HepG2 (cell line): ENCODE data around the gene MMS19. TPM values are rescaled to one million over a fixed set of nuclear protein-coding genes. Genes with fewer than 3 reads are reported as not detected.

Source experiments
- ARNT2 ChIP-seq: sonication (generic); formaldehyde crosslinking; IDR thresholded peaks from 2 replicates; pipeline ENCODE4 v1.8.0; 2022; ENCODE audit warnings: mild to moderate bottlenecking, low read depth, missing genetic modification reagents, moderate library complexity
- CSRNP1 ChIP-seq: sonication (generic); formaldehyde crosslinking; IDR thresholded peaks from 2 replicates; pipeline ENCODE4 v1.8.1; 2023; ENCODE audit warnings: mild to moderate bottlenecking, missing genetic modification reagents
- ETV5 ChIP-seq: IDR thresholded peaks from 2 replicates; pipeline ENCODE4 v1.6.1; 2018; ENCODE audit warnings: missing biosample characterization, missing genetic modification reagents, inconsistent platforms, borderline replicate concordance
- EZH2 ChIP-seq: conservative IDR thresholded peaks from 2 replicates; pipeline ENCODE4 v1.6.1; 2012; ENCODE audit warnings: mild to moderate bottlenecking, low read depth, low read length, moderate library complexity
- MEIS2 ChIP-seq: sonication (generic); formaldehyde crosslinking; IDR thresholded peaks from 2 replicates; pipeline ENCODE4 v1.9.0; 2021; ENCODE audit warnings: mild to moderate bottlenecking, missing genetic modification reagents
- NFAT5 ChIP-seq: sonication (generic); formaldehyde crosslinking; IDR thresholded peaks from 2 replicates; pipeline ENCODE4 v1.4.0; 2020; ENCODE audit warnings: missing genetic modification reagents
- NR0B2 ChIP-seq: sonication (generic); formaldehyde crosslinking; IDR thresholded peaks from 2 replicates; pipeline ENCODE4 v1.4.0; 2020; ENCODE audit warnings: mild to moderate bottlenecking, missing genetic modification reagents
- PREB ChIP-seq: sonication (generic); formaldehyde crosslinking; IDR thresholded peaks from 2 replicates; pipeline ENCODE4 v1.4.0; 2020; ENCODE audit warnings: missing genetic modification reagents
- RBFOX2 ChIP-seq: fragments of 200-400 bp; formaldehyde crosslinking; IDR thresholded peaks from 2 replicates; pipeline ENCODE4 v1.6.1; 2017; ENCODE audit warnings: low read depth, mild to moderate bottlenecking, low read length
- REPIN1 ChIP-seq: sonication (generic); formaldehyde crosslinking; IDR thresholded peaks from 2 replicates; pipeline ENCODE4 v1.8.0; 2022; ENCODE audit warnings: missing genetic modification reagents, low read depth, mild to moderate bottlenecking, borderline replicate concordance
- SOX6 ChIP-seq, 2 experiments: fragments of 450-650 bp in 1 of 2; sonication (generic) in 1 of 2; formaldehyde crosslinking in 1 of 2; IDR thresholded peaks; 2 replicates each; pipeline versions ENCODE4 v1.4.0 to v1.6.1; 2017 to 2020; ENCODE audit warnings: antibody characterized with exemption in 1 of 2, mild to moderate bottlenecking in 1 of 2, missing genetic modification reagents in 1 of 2
- ZBTB43 ChIP-seq: sonication (generic); formaldehyde crosslinking; conservative IDR thresholded peaks from 2 replicates; pipeline ENCODE4 v1.4.0; 2020; ENCODE audit warnings: missing genetic modification reagents
- ZBTB44 ChIP-seq: sonication (generic); formaldehyde crosslinking; IDR thresholded peaks from 2 replicates; pipeline ENCODE4 v1.4.0; 2020; ENCODE audit warnings: missing genetic modification reagents
- ZNF383 ChIP-seq: sonication (generic); formaldehyde crosslinking; IDR thresholded peaks from 2 replicates; pipeline ENCODE4 v1.4.0; 2020; ENCODE audit warnings: missing genetic modification reagents, mild to moderate bottlenecking, borderline replicate concordance
- ZNF75D ChIP-seq: sonication (generic); formaldehyde crosslinking; IDR thresholded peaks from 2 replicates; pipeline ENCODE4 v1.8.1; 2023; ENCODE audit warnings: missing genetic modification reagents, mild to moderate bottlenecking, borderline replicate concordance
- polyA plus RNA-seq, 8 experiments: library from polyadenylated mRNA; depleted of rRNA in 3 of 8; stranded (reverse) in 7 of 8; unstranded in 1 of 8; fragments of >200 nt; fragmentation: Illumina TruSeq in 4 of 8; extraction: Trizol in 4 of 8; gene quantifications; 2 replicates each; pipeline versions ENCODE4 v1.2.1 to v1.2.3, GENCODE V29; 2011 to 2016; ENCODE audit warnings: low read depth in 4 of 8, missing spikeins in 1 of 8, mixed read lengths in 1 of 8; ENCODE audit not compliant: insufficient read depth in 1 of 8
- total RNA-seq, 5 experiments: library from RNA; depleted of rRNA; stranded (reverse); fragments of >200 nt; fragmentation: Illumina TruSeq; extraction: Trizol; gene quantifications; 2 replicates each; pipeline ENCODE4 v1.2.3, GENCODE V29; 2016; ENCODE audit warnings: low read depth in 1 of 5

MMS19 gene
- total and polyA plus RNA-seq, 2 of the 13 experiments (the other 11 are each of a cell fraction or from before 2014, with no cell fraction given), result 76.4 to 107 TPM

GRCh38 chr10:97498841-97499560, 779 bp upstream of the MMS19 start, which contains the start of gene UBTD1 (continued):
- TF ChIP-seq ZBTB43 (CRISPR knock-in tag), result 0 out of 2 replicates have a peak, but pooled peaks have one; percentile 43
- no peak for TF ChIP-seq SOX6 (IDR thresholded peaks at IDR 0.05)
- no peak for TF ChIP-seq SOX6 (CRISPR knock-in tag; IDR thresholded peaks at IDR 0.05)
- 0 out of 2 replicates have a peak, but pooled peaks have one; percentile 4 for TF ChIP-seq RBFOX2
- no peak for TF ChIP-seq PREB (CRISPR knock-in tag)
- TF ChIP-seq MEIS2 (CRISPR knock-in tag), result peak; percentile 68; the same call in 1 of the 2 replicates
- TF ChIP-seq ZBTB44 (CRISPR knock-in tag), result no peak
- TF ChIP-seq NFAT5 (CRISPR knock-in tag), result 0 out of 2 replicates have a peak, but pooled peaks have one; percentile 3
- peak; percentile 59 for TF ChIP-seq ARNT2 (CRISPR knock-in tag)
- no peak for TF ChIP-seq ZNF75D (CRISPR knock-in tag)
- no peak for TF ChIP-seq EZH2
- peak; percentile 77; the same call in 1 of the 2 replicates for TF ChIP-seq CSRNP1
- 0 out of 2 replicates have a peak, but pooled peaks have one; percentile 10 for TF ChIP-seq ETV5 (CRISPR knock-in tag)
- TF ChIP-seq ZNF383 (CRISPR knock-in tag), result no peak
- no peak for TF ChIP-seq REPIN1 (CRISPR knock-in tag)
- TF ChIP-seq NR0B2 (CRISPR knock-in tag), result peak; percentile 44; the same call in 1 of the 2 replicates
